Spinal cord (tissue), 10 donors: ENCODE measurements around the gene NME5. TPM values are rescaled to one million over a fixed set of nuclear protein-coding genes. Genes with fewer than 3 reads are reported as not detected.

Source experiments
- DNase-seq, 6 donors: peaks; one replicate each; pipeline versions ENCODE4 v3.0.0 to v3.0.0-alpha.2; 2013 to 2015; ENCODE audit warnings: low spot score in 6 of 6, low read depth in 4 of 6
- H3K27ac ChIP-seq: one replicate; pipeline ENCODE4 v1.5.1; 2013; ENCODE audit warnings: low read depth, low read length, control low read depth
- H3K27me3 ChIP-seq: one replicate; pipeline ENCODE4 v1.6.1; 2013; ENCODE audit warnings: low read length; ENCODE audit not compliant: control insufficient read depth, insufficient read depth
- H3K36me3 ChIP-seq: one replicate; pipeline ENCODE4 v1.6.1; 2013; ENCODE audit warnings: low read length; ENCODE audit not compliant: control insufficient read depth, insufficient read depth
- H3K4me1 ChIP-seq: one replicate; pipeline ENCODE4 v1.6.1; 2013; ENCODE audit warnings: low read length; ENCODE audit not compliant: control insufficient read depth, insufficient read depth
- H3K4me3 ChIP-seq: one replicate; pipeline ENCODE4 v1.5.1; 2013; ENCODE audit warnings: low read depth, low read length, control low read depth
- H3K9me3 ChIP-seq: one replicate; pipeline ENCODE4 v1.6.1; 2013; ENCODE audit warnings: low read length; ENCODE audit not compliant: control insufficient read depth, insufficient read depth
- WGBS: methylation state at CpG from one replicate; pipeline ENCODE4 v1.1.5; 2013; ENCODE audit warnings: missing lambda C conversion rate; ENCODE audit not compliant: insufficient coverage; 5-methylcytosine and 5-hydroxymethylcytosine counted together
- long read RNA-seq, 4 donors: transcript quantifications; one replicate each; lab custom pipeline, GENCODE V29; 2026
- polyA plus RNA-seq, 2 donors: library from polyadenylated mRNA; unstranded; fragments of 120-200 nt; gene quantifications; one replicate each; pipeline ENCODE4 v1.2.1, GENCODE V29; 2013; ENCODE audit not compliant: insufficient read length in 2 of 2
- total RNA-seq, 2 donors: library from RNA; depleted of rRNA in 1 of 2; stranded (reverse); fragments of 120-200 nt in 1 of 2; fragments of >200 nt in 1 of 2; gene quantifications; one replicate each; pipeline versions ENCODE4 v1.2.3 to v1.2.4, GENCODE V29; 2013 to 2014
- donor health status: healthy.

Gene NME5, protein sequence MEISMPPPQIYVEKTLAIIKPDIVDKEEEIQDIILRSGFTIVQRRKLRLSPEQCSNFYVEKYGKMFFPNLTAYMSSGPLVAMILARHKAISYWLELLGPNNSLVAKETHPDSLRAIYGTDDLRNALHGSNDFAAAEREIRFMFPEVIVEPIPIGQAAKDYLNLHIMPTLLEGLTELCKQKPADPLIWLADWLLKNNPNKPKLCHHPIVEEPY
- 10 to 100 TPM; 17.0 to 21.0 TPM for total RNA-seq
- 10 to 100 TPM; 23.8 to 24.4 TPM for polyA plus RNA-seq
- long read RNA-seq, donor 1, partial matches to known transcripts: 0 of 7 reads
- long read RNA-seq, donor 1, other reads (novel, unspliced or antisense): 0 of 7 reads
- long read RNA-seq, donor 2, partial matches to known transcripts: 0 of 1 reads
- long read RNA-seq, donor 2, other reads (novel, unspliced or antisense): 0 of 1 reads
- long read RNA-seq, donor 3, partial matches to known transcripts: 0 of 3 reads
- long read RNA-seq, donor 3, other reads (novel, unspliced or antisense): 0 of 3 reads
- long read RNA-seq, donor 4, transcript NME5-201 (6 exons, 1,198 nt): major isoform, 7 of 7 reads
- long read RNA-seq, donor 4, partial matches to known transcripts: 0 of 7 reads
- long read RNA-seq, donor 4, other reads (novel, unspliced or antisense): 0 of 7 reads

DNA sequence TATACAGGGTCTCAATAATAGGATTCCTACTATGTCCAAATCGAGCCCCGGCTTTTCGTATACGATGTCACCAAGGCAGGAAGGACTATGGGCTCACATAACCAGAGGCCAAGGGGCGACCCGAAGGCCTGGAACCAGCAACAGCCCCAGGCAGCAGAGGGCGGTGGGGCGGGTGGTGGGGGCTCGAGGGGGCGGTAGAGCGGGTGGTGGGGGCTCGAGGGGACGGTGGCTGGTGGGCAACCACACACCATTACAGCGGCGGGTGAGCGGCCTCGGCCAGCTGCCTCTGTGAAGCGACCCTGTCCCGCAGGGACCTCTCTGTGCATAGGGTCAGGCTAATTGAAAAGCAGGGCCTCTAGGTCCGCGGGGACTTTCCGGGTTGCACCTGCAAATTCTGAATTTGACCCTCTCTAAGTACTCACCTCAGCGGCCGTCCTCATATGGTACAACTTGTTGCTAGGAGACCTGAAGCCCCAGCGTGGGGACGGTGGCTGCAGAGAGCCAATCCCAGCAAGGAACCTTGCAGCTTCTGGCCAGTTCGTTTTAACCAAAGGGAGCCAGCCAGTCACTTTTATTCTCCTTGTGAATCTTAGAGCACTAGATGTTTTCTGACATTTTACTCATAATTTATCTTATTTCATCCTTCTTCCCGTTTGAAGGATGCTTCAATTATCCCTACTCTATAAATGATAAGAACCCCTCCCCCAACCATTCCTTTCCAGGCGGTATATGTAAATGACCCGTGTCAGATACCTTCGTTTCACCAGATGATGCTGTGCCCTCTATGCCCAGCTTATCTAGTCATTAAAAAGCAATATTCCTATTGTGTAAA lies at the start of gene NME5:
TSS of gene NME5 (minus strand) at position 480 of the 832 bp plus-strand sequence. CDS start 648 bp downstream, outside the sequence.
- H3K4me1 ChIP-seq: no peaks in the 10 kb centered on the region
- no peaks in the 10 kb centered on the region for H3K9me3 ChIP-seq
- under 1% methylated on average over 21 of the region's 31 CpGs for WGBS
- DNase-seq: peak; percentile 72 to 95 (median 80)
- H3K27me3 ChIP-seq: no peaks in the 10 kb centered on the region
- no peak within 1 kb of the TSS for H3K27ac ChIP-seq
- no peaks in the 10 kb centered on the region for H3K36me3 ChIP-seq
- H3K4me3 ChIP-seq: peak within 1 kb of the TSS; percentile 77

DNA sequence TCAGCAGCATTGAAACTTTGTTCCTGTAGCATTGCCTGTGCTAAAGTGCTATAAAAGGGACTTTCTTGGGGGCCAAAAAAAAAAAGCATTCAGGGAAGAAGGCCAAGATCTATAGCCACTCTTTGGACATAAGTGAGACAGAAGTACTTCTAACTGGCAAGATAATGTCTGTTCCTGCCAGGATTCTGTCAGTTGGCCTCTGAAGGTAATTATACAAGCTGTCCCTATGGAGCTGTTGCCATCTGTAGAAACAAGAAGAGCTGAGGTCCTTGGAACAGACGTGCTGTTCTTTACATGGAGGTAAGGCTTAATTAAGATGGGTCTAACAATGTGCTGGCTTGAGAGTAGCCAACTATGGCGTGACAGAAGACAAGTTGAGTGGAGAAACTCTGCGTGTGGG lies 49.4 kb upstream of the NME5 start:
- Histone ChIP-seq H3K27ac (no peak overlapping the region), H3K36me3 (peaks cover 38% of the 10 kb centered on the region), H3K4me3 (no peak overlapping the region), H3K4me1 (no peaks in the 10 kb centered on the region), H3K27me3 (no peaks in the 10 kb centered on the region), H3K9me3 (no peaks in the 10 kb centered on the region)
- DNase-seq: peak in 2 of 6 donors; percentile 16 to 74
- 71% methylated on average over 3 of the region's 3 CpGs for WGBS

DNA sequence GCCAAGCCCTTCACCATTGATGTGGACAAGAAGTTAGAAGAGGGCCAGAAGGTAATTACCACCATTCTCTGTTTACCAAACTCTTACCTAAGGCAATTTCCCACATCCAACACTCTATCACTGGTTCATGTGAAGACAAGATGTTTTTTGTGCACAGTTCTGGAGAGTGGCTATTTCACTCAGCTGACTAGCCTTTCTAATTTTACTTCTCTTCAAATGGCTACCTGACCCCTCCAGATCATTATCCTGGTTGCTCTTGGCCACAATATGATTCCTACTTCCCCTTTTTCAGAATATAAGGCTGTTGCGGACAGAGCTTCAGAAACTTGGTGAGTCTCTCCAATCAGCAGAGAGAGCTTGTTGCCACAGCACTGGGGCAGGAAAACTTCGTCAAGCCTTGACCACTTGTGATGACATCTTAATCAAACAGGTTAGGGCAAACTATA lies 46.8 kb upstream of the NME5 start:
- Histone ChIP-seq H3K36me3 (peaks cover 21% of the 10 kb centered on the region), H3K27ac (no peak overlapping the region), H3K27me3 (no peaks in the 10 kb centered on the region), H3K9me3 (no peaks in the 10 kb centered on the region), H3K4me1 (no peaks in the 10 kb centered on the region), H3K4me3 (no peak overlapping the region)
- WGBS: 100% methylated on average over 1 of the region's 2 CpGs
- DNase-seq: no peak

DNA sequence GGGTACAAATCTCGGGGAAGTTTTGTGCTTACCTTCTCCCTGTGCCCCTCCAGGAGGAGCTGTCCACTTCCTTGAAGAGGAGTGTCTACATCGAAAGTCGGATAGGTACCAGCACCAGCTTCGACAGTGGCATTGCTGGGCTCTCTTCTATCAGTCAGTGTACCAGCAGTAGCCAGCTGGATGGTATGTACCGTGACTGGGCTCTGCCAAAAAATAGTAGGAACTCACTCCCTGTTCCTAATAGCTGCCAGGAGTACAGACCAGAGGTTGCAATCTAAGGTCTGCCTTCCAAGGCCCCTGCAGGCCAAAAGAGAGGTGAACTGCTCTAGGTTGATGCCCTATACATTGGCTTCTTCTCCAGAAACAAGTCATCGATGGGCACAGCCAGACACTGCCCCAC lies 43.6 kb upstream of the NME5 start:
- Histone ChIP-seq H3K9me3 (no peaks in the 10 kb centered on the region), H3K27ac (no peak overlapping the region), H3K27me3 (no peaks in the 10 kb centered on the region), H3K4me1 (peaks cover 8% of the 10 kb centered on the region), H3K4me3 (no peak overlapping the region), H3K36me3 (peaks cover 3% of the 10 kb centered on the region)
- WGBS: 94% methylated on average over 6 of the region's 6 CpGs
- no peak for DNase-seq

DNA sequence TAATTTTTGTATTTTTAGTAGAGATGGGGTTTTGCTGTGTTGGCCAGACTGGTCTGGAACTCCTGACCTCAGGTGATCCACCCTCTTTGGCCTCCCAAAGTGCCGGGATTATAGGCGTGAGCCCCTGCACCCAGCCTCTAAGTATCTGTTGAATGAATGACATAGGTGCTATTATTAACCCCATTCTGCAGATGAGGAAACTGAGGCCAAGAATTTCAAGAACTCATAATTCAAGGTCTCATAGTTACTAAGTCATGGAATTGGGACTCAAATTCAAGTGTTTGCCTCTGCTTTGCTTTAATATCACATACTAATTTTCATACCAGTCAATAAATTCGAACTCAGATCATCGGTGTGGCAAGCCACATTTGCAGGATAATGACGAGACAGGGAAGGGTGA lies 41.6 kb upstream of the NME5 start:
- DNase-seq: no peak
- Histone ChIP-seq H3K9me3 (no peaks in the 10 kb centered on the region), H3K27ac (no peak overlapping the region), H3K36me3 (peaks cover 11% of the 10 kb centered on the region), H3K4me3 (no peak overlapping the region), H3K27me3 (no peaks in the 10 kb centered on the region), H3K4me1 (peaks cover 19% of the 10 kb centered on the region)
- 96% methylated on average over 3 of the region's 5 CpGs for WGBS

DNA sequence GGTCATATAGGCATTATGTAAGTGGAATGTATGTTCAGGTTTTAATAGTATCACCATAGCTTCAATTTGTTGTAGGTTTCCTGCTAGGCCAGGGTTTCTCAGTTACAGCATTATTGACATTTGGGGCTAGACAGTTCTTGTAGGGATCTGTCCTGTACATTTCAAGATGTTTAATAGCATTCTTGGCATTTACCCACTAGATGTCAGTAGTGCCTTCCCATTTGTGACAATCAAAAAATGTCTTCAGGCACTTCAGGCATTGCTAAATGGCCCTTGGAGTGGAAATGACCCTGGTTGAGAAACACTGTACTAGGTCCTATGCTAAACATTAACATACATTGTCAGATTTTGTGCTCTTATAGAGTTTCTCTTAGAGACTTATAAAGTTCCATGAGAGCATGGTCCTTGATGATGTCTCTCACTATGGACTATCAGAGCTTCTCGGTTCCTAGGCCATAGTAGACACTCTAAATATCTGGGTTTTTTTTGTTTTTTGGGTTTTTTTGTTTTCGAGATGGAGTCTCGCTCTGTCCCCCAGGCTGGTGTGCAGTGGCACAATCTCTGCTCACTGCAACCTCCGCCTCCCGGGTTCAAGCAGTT lies 41.1 kb upstream of the NME5 start:
- no peak overlapping the region for H3K27ac ChIP-seq
- H3K36me3 ChIP-seq: peaks cover 16% of the 10 kb centered on the region
- no CpG with 5 or more reads among the region's 5 CpGs for WGBS
- peaks cover 19% of the 10 kb centered on the region for H3K4me1 ChIP-seq
- H3K27me3 ChIP-seq: no peaks in the 10 kb centered on the region
- peak overlapping the region; percentile 95 for H3K4me3 ChIP-seq
- H3K9me3 ChIP-seq: no peaks in the 10 kb centered on the region
- DNase-seq: peak in 5 of 6 donors; percentile 17 to 86 (median 33)

DNA sequence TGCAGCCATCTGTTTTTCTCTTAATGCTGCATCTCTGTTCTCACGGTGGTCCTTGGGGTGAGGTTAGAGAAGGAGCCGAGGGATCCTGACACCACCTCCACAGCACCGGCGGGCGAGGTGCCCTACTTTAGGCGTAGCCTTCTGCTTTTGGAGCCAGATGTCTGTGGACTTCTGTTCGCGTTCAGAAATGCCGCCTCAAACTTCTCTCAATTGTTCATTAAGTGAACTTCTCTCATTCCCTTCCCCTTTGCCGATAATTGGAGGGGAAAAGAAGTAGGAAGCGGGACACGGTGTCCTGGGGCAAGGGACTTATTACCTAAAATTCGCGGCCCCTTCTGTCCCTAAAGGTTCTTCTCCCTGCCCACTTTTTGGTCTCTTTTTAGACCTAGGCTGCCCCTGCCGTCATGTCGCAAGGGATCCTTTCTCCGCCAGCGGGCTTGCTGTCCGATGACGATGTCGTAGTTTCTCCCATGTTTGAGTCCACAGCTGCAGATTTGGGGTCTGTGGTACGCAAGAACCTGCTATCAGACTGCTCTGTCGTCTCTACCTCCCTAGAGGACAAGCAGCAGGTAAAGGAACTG lies 40.1 kb upstream of the NME5 start:
- WGBS: 1% methylated on average over 12 of the region's 23 CpGs
- DNase-seq: no peak
- no peak overlapping the region for H3K27ac ChIP-seq

DNA sequence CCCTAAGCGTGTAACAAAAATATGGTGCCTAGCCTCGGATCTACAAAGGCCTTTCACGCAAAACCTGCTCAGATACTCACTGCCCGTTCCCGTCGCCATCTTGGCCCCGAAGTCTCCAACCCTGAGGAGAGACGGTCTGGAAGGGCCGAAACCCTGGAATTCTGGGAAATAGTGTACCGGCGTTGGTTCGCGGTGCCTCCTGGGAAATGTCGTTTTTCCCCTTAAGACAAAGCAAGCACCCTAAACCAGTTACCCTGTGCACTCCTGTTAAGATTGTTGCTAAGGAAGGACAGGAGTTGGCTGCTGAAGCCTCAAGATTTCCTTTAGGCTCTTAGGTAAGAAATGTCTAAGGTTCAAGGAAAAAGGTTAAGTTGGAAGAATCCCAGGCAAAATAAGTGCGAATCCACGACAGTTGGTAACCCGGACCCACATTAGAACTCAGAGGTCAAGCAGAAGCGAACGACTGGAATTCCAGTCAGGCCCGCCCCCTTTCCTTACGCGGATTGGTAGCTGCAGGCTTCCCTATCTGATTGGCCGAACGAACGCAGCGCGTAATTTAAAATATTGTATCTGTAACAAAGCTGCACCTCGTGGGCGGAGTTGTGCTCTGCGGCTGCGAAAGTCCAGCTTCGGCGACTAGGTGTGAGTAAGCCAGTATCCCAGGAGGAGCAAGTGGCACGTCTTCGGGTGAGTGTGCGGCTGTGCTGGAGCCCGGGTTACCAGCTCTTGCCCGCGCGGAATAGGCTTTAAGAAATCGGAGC lies 39.5 kb upstream of the NME5 start, which contains the start of the genes BRD8 and KIF20A:
TSS of gene BRD8 (minus strand) at position 115 of the 761 bp plus-strand sequence. CDS start at position 99, 16 bp downstream.
TSS of gene KIF20A (plus strand) at position 597 of the 761 bp plus-strand sequence. CDS start 569 bp downstream, outside the sequence.
- H3K27me3 ChIP-seq: no peaks in the 10 kb centered on the region
- WGBS: 0% methylated on average over 32 of the region's 41 CpGs
- peak; percentile 93 to 99 (median 97) for DNase-seq
- H3K27ac ChIP-seq: peak within 1 kb of the TSS; percentile 94
- no peaks in the 10 kb centered on the region for H3K9me3 ChIP-seq
- H3K36me3 ChIP-seq: peaks cover 30% of the 10 kb centered on the region
- H3K4me1 ChIP-seq: peaks cover 19% of the 10 kb centered on the region
- H3K4me3 ChIP-seq: peak within 1 kb of the TSS; percentile 95

More for the DNA sequence above, 40.1 kb upstream of the NME5 start:
- peak overlapping the region; percentile 95 for H3K4me3 ChIP-seq
- H3K36me3 ChIP-seq: peaks cover 24% of the 10 kb centered on the region
- H3K27me3 ChIP-seq: no peaks in the 10 kb centered on the region
- no peaks in the 10 kb centered on the region for H3K9me3 ChIP-seq
- peaks cover 19% of the 10 kb centered on the region for H3K4me1 ChIP-seq
